ENCODE results near the gene SLC6A12.

SLC6A12 gene

DNA sequence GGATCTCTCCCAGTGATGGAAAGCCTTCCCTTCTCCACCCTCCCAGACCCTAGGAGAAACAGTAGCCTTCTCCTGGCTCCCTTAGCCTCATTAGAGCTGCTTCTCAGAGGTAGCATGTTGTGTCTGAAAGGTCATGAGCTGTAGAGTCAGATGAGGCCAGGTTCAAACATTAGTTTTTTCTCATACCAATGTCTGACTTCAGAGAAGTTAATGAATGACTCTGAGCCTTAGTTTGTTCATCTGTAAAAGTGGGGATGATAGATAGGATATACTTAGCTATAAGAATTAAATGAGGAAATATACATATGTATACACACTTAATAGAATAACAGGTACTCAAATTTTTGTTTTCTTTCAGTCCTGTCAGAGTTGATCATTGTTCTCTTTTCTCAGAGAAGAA is 48.2 kb upstream of the SLC6A12 start:
- Histone ChIP-seq H3K27me3 (ENCODE audit: insufficient read depth, poor library complexity, severe bottlenecking) (no peaks in the 10 kb centered on the region), H3K4me3 (replicated peaks; ENCODE audit: insufficient read depth, low read length) (no peak overlapping the region), H3K27ac (replicated peaks) (no peak overlapping the region)
- TF ChIP-seq, protein P1, sequence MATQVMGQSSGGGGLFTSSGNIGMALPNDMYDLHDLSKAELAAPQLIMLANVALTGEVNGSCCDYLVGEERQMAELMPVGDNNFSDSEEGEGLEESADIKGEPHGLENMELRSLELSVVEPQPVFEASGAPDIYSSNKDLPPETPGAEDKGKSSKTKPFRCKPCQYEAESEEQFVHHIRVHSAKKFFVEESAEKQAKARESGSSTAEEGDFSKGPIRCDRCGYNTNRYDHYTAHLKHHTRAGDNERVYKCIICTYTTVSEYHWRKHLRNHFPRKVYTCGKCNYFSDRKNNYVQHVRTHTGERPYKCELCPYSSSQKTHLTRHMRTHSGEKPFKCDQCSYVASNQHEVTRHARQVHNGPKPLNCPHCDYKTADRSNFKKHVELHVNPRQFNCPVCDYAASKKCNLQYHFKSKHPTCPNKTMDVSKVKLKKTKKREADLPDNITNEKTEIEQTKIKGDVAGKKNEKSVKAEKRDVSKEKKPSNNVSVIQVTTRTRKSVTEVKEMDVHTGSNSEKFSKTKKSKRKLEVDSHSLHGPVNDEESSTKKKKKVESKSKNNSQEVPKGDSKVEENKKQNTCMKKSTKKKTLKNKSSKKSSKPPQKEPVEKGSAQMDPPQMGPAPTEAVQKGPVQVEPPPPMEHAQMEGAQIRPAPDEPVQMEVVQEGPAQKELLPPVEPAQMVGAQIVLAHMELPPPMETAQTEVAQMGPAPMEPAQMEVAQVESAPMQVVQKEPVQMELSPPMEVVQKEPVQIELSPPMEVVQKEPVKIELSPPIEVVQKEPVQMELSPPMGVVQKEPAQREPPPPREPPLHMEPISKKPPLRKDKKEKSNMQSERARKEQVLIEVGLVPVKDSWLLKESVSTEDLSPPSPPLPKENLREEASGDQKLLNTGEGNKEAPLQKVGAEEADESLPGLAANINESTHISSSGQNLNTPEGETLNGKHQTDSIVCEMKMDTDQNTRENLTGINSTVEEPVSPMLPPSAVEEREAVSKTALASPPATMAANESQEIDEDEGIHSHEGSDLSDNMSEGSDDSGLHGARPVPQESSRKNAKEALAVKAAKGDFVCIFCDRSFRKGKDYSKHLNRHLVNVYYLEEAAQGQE (IDR thresholded peaks at IDR 0.05; ENCODE audit: insufficient replicate concordance, low read depth), result no peak
- TF ChIP-seq GABPA (IDR thresholded peaks at IDR 0.05; ENCODE audit: low read depth), result no peak
- TF ChIP-seq, protein P2, sequence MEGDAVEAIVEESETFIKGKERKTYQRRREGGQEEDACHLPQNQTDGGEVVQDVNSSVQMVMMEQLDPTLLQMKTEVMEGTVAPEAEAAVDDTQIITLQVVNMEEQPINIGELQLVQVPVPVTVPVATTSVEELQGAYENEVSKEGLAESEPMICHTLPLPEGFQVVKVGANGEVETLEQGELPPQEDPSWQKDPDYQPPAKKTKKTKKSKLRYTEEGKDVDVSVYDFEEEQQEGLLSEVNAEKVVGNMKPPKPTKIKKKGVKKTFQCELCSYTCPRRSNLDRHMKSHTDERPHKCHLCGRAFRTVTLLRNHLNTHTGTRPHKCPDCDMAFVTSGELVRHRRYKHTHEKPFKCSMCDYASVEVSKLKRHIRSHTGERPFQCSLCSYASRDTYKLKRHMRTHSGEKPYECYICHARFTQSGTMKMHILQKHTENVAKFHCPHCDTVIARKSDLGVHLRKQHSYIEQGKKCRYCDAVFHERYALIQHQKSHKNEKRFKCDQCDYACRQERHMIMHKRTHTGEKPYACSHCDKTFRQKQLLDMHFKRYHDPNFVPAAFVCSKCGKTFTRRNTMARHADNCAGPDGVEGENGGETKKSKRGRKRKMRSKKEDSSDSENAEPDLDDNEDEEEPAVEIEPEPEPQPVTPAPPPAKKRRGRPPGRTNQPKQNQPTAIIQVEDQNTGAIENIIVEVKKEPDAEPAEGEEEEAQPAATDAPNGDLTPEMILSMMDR (IDR thresholded peaks at IDR 0.05; ENCODE audit: insufficient read depth, low read length), result no peak
- no peak for TF ChIP-seq SPI1 (IDR thresholded peaks at IDR 0.05; ENCODE audit: borderline replicate concordance, low read depth)
- TF ChIP-seq POLR2AphosphoS5 (IDR thresholded peaks at IDR 0.05; ENCODE audit: low read depth), result no peak
- DNase-seq (ENCODE audit: low read depth in 1 of 2, low spot score in 1 of 2), result no peak

DNA sequence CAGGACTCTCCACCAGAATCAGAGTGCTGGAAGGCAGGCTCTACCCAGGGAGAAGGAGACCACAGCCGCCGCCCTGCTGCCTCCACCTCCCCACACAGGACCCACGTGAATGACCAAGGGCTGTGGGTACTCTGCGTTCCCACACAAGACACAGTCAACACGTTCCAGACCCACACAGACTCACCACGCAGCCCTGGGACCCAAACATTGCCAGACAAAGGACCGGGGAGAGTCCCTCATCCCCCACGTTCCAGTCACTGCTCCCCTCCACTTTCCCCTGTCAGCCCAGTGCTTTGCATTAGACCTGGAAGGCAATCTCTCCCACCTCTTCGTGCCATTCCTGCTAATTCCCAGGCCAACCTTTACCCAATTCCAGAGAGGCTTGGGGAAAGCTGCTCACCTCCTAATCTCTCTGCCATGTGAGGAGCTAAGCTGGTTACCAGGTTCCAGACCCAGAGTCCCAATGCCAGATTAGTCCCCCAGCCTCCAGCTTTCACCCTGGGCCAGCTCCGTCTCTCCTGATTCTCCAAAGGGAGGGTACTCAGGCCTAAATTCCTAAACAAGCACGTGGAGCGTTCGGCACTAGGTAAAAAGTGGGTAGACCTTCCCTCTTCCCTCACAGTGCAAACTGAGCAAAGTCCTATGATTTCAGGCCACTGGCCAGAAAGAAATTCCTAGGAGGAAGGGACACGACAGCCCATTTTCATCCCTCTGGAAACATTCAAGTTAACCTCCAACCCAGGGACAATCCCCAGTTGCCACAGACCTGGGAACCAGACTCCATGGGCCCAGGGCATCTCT is 43.8 kb upstream of the SLC6A12 start:
- DNase-seq (ENCODE audit: low read depth in 1 of 2, low spot score in 1 of 2), result no peak
- Histone ChIP-seq H3K27me3 (ENCODE audit: insufficient read depth, poor library complexity, severe bottlenecking) (no peaks in the 10 kb centered on the region), H3K27ac (replicated peaks) (no peak overlapping the region), H3K4me3 (replicated peaks; ENCODE audit: insufficient read depth, low read length) (no peak overlapping the region)
- TF ChIP-seq, protein P1 (IDR thresholded peaks at IDR 0.05; ENCODE audit: insufficient replicate concordance, low read depth), result no peak
- no peak for TF ChIP-seq SPI1 (IDR thresholded peaks at IDR 0.05; ENCODE audit: borderline replicate concordance, low read depth)
- TF ChIP-seq GABPA (IDR thresholded peaks at IDR 0.05; ENCODE audit: low read depth), result no peak
- TF ChIP-seq, protein P2 (IDR thresholded peaks at IDR 0.05; ENCODE audit: insufficient read depth, low read length), result no peak

DNA sequence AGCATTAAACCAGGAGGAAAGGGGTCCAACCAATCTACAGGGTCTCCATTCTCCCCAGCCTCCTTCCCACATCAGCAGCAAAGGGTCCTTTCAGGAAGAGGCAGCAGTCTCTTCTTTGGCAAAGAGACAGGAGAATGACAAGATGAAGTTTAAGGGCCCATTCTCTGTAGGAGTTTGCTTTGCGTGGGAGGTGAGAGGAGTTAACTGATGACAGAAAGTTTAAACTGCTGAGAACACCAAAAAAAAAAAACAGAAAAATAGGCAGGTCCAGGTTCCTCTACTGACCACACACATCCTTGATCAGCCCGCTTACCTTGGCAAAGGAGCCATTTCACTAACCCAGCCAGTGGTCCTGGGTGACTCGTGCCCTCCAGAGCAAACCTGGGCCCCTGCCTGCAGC is 43.0 kb upstream of the SLC6A12 start:
- H3K27ac ChIP-seq (replicated peaks), result no peak overlapping the region
- no peak for DNase-seq (ENCODE audit: low read depth in 1 of 2, low spot score in 1 of 2)
- no peaks in the 10 kb centered on the region for H3K27me3 ChIP-seq (ENCODE audit: insufficient read depth, poor library complexity, severe bottlenecking)
- no peak for TF ChIP-seq GABPA (IDR thresholded peaks at IDR 0.05; ENCODE audit: low read depth)
- no peak overlapping the region for H3K4me3 ChIP-seq (replicated peaks; ENCODE audit: insufficient read depth, low read length)

DNA sequence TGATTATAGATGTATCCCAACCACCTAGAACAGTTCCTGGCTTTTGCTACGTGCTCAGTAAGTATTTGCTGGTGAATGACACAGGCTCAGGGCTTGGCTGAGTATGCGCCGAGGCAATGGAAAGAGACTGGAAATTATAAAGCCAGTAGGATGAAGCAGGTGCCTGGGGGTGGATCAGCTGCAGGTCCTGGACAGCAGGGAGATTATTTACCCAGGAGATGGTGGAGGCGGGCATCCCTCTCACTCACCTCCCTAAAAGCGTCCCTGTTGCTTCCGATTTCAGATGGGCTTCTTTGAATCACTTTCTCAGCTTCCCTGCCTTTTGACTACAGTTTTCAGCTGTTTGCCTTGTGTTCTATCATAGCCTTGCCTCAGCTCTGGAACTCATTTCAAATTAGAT is 42.3 kb upstream of the SLC6A12 start:
- no peak for DNase-seq (ENCODE audit: low read depth in 1 of 2, low spot score in 1 of 2)
- H3K27ac ChIP-seq (replicated peaks), result no peak overlapping the region
- TF ChIP-seq POLR2AphosphoS5 (IDR thresholded peaks at IDR 0.05; ENCODE audit: low read depth), result no peak
- TF ChIP-seq, protein P1 (IDR thresholded peaks at IDR 0.05; ENCODE audit: insufficient replicate concordance, low read depth), result no peak
- TF ChIP-seq GABPA (IDR thresholded peaks at IDR 0.05; ENCODE audit: low read depth), result no peak
- H3K4me3 ChIP-seq (replicated peaks; ENCODE audit: insufficient read depth, low read length), result no peak overlapping the region
- no peaks in the 10 kb centered on the region for H3K27me3 ChIP-seq (ENCODE audit: insufficient read depth, poor library complexity, severe bottlenecking)

Measured in HL-60 (cell line).